HK-2 (cell line): ENCODE measurements around the gene RASIP1.

Source experiments
- DNase-seq: peaks from one replicate; pipeline ENCODE4 v3.0.0-alpha.2; 2018; ENCODE audit not compliant: unreplicated experiment

Gene RASIP1

GRCh38 chr19:48673436-48674100 is 66.8 kb downstream of the RASIP1 start:
- DNase-seq = no peak

- DNase-seq = no peak
These were observed 67.4 kb downstream of the RASIP1 start, which contains the start of gene NTN5 for GRCh38 chr19:48672994-48673393. Gene NTN5, minus strand, starts transcription at chr19:48673017. Its CDS starts 2,031 bp downstream, at chr19:48670986.

DNA sequence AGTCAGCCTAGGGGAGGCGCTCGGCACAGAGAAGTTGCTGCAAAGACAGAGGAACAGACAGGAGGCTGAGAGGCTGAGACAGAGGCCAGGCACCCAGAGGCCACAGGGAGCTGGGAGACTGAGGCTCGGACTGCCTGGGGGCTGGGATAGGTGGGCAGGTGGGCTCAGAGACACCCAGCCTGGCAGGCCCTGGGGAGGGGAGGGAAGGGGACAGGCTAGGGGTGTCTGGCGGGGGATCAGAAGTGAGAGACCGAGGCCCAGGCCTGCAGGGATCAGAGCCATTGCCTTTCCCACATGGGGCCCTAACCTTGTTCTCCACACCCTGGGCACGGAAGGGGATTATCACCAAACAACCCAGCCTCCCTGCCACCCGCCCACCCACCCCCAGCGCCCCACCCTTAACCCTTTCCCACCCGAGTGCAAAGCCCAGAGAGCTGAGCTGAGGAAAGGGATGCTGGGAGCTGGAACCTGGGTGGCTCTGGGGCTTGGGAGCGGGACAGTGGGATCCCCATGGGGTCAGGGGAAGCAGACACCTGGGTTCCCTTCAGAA is 68.9 kb downstream of the RASIP1 start:
- DNase-seq = no peak

- DNase-seq = no peak
These were observed 69.5 kb downstream of the RASIP1 start for GRCh38 chr19:48670699-48671445.
